ENCODE measurements around the gene EAF1.

Gene EAF1

DNA sequence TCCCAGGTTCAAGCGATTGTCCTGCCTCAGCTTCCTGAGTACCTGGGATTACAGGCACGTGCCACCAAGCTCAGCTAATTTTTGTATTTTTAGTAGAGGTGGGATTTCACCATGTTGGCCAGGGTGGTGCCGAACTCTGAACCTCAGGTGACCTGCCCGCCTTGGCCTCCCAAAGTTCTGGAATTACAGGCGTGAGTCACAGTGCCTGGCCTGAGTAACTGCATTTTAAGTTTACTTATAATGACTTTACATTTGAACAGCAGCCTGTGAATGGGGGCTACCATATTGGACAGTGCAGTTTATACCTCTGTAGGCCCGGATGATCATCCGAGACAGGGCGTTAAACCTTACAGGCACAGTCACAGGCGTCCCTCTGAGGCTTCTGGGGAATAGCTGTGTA lies 24.8 kb downstream of the EAF1 start:
- POLR2A ChIA-PET: no interaction called here
- no peaks in the 10 kb centered on the region for H3K4me1 ChIP-seq (ENCODE audit: control insufficient read depth, insufficient read depth, low read length)
- no peak overlapping the region for H3K4me3 ChIP-seq (ENCODE audit: low read depth, low read length)
- H3K27ac ChIP-seq (ENCODE audit: extremely low read depth, low read depth, low read length): no peak overlapping the region
- CTCF ChIA-PET: no interaction called here
- H3K36me3 ChIP-seq (ENCODE audit: control insufficient read depth in 2 of 2, insufficient read depth in 1 of 2, low read length in 2 of 2): no peaks in the 10 kb centered on the region
- TF ChIP-seq, protein P1, sequence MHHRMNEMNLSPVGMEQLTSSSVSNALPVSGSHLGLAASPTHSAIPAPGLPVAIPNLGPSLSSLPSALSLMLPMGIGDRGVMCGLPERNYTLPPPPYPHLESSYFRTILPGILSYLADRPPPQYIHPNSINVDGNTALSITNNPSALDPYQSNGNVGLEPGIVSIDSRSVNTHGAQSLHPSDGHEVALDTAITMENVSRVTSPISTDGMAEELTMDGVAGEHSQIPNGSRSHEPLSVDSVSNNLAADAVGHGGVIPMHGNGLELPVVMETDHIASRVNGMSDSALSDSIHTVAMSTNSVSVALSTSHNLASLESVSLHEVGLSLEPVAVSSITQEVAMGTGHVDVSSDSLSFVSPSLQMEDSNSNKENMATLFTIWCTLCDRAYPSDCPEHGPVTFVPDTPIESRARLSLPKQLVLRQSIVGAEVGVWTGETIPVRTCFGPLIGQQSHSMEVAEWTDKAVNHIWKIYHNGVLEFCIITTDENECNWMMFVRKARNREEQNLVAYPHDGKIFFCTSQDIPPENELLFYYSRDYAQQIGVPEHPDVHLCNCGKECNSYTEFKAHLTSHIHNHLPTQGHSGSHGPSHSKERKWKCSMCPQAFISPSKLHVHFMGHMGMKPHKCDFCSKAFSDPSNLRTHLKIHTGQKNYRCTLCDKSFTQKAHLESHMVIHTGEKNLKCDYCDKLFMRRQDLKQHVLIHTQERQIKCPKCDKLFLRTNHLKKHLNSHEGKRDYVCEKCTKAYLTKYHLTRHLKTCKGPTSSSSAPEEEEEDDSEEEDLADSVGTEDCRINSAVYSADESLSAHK (tag by site-specific recombination; IDR thresholded peaks at IDR 0.05): no peak
- TF ChIP-seq ZNF157 (tag by site-specific recombination; IDR thresholded peaks at IDR 0.05) (no peak), ZBTB48 (tag by site-specific recombination; IDR thresholded peaks at IDR 0.05) (no peak), ZNF830 (tag by site-specific recombination; IDR thresholded peaks at IDR 0.05; ENCODE audit: low read depth) (no peak), ZNF704 (tag by site-specific recombination; IDR thresholded peaks at IDR 0.05) (no peak), KLF16 (tag by site-specific recombination; IDR thresholded peaks at IDR 0.05) (no peak), ZNF701 (tag by site-specific recombination; IDR thresholded peaks at IDR 0.05) (no peak), YY2 (tag by site-specific recombination; IDR thresholded peaks at IDR 0.05) (no peak), ZNF785 (tag by site-specific recombination; IDR thresholded peaks at IDR 0.05) (no peak), ZIC2 (tag by site-specific recombination; IDR thresholded peaks at IDR 0.05) (no peak)
- TF ChIP-seq, protein P2, sequence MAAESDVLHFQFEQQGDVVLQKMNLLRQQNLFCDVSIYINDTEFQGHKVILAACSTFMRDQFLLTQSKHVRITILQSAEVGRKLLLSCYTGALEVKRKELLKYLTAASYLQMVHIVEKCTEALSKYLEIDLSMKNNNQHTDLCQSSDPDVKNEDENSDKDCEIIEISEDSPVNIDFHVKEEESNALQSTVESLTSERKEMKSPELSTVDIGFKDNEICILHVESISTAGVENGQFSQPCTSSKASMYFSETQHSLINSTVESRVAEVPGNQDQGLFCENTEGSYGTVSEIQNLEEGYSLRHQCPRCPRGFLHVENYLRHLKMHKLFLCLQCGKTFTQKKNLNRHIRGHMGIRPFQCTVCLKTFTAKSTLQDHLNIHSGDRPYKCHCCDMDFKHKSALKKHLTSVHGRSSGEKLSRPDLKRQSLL (tag by site-specific recombination; IDR thresholded peaks at IDR 0.05): no peak
- TF ChIP-seq, protein P3, sequence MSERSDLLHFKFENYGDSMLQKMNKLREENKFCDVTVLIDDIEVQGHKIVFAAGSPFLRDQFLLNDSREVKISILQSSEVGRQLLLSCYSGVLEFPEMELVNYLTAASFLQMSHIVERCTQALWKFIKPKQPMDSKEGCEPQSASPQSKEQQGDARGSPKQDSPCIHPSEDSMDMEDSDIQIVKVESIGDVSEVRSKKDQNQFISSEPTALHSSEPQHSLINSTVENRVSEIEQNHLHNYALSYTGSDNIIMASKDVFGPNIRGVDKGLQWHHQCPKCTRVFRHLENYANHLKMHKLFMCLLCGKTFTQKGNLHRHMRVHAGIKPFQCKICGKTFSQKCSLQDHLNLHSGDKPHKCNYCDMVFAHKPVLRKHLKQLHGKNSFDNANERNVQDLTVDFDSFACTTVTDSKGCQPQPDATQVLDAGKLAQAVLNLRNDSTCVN (tag by site-specific recombination; optimal IDR thresholded peaks at IDR 0.05): no peak
- H3K9me3 ChIP-seq (ENCODE audit: control insufficient read depth, insufficient read depth, low read depth, low read length): no peaks in the 10 kb centered on the region

GRCh38 chr3:15452961-15453360 lies 25.6 kb downstream of the EAF1 start:
- H3K9me3 ChIP-seq (ENCODE audit: control insufficient read depth, insufficient read depth, low read depth, low read length): no peaks in the 10 kb centered on the region
- ChIA-PET POLR2A (no interaction called here), CTCF (no interaction called here)
- H3K27ac ChIP-seq (ENCODE audit: extremely low read depth, low read depth, low read length): no peak overlapping the region
- H3K36me3 ChIP-seq (ENCODE audit: control insufficient read depth in 2 of 2, insufficient read depth in 1 of 2, low read length in 2 of 2): no peaks in the 10 kb centered on the region
- no peak overlapping the region for H3K4me3 ChIP-seq (ENCODE audit: low read depth, low read length)
- no peaks in the 10 kb centered on the region for H3K4me1 ChIP-seq (ENCODE audit: control insufficient read depth, insufficient read depth, low read length)
- TF ChIP-seq, protein P4, sequence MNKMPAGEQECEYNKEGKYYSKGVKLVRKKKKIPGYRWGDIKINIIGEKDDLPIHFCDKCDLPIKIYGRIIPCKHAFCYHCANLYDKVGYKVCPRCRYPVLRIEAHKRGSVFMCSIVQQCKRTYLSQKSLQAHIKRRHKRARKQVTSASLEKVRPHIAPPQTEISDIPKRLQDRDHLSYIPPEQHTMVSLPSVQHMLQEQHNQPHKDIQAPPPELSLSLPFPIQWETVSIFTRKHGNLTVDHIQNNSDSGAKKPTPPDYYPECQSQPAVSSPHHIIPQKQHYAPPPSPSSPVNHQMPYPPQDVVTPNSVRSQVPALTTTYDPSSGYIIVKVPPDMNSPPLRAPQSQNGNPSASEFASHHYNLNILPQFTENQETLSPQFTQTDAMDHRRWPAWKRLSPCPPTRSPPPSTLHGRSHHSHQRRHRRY (tag by site-specific recombination; IDR thresholded peaks at IDR 0.05): no peak
- TF ChIP-seq REST (tag by site-specific recombination; IDR thresholded peaks at IDR 0.05) (no peak), ZNF830 (tag by site-specific recombination; IDR thresholded peaks at IDR 0.05; ENCODE audit: low read depth) (no peak), ZNF391 (tag by site-specific recombination; IDR thresholded peaks at IDR 0.05; ENCODE audit: borderline replicate concordance, low read depth) (no peak), ZNF580 (tag by site-specific recombination; IDR thresholded peaks at IDR 0.05) (no peak), ZXDB (tag by site-specific recombination; IDR thresholded peaks at IDR 0.05) (no peak), HOXA7 (CRISPR knock-in tag; IDR thresholded peaks at IDR 0.05; ENCODE audit: borderline replicate concordance) (no peak), ZNF266 (tag by site-specific recombination; IDR thresholded peaks at IDR 0.05; ENCODE audit: low read depth) (no peak), ZNF335 (tag by site-specific recombination; conservative IDR thresholded peaks at IDR 0.05) (no peak), ZNF561 (tag by site-specific recombination; IDR thresholded peaks at IDR 0.05; ENCODE audit: borderline replicate concordance) (no peak), ZNF121 (tag by site-specific recombination; IDR thresholded peaks at IDR 0.05) (no peak)
- TF ChIP-seq, protein P5, sequence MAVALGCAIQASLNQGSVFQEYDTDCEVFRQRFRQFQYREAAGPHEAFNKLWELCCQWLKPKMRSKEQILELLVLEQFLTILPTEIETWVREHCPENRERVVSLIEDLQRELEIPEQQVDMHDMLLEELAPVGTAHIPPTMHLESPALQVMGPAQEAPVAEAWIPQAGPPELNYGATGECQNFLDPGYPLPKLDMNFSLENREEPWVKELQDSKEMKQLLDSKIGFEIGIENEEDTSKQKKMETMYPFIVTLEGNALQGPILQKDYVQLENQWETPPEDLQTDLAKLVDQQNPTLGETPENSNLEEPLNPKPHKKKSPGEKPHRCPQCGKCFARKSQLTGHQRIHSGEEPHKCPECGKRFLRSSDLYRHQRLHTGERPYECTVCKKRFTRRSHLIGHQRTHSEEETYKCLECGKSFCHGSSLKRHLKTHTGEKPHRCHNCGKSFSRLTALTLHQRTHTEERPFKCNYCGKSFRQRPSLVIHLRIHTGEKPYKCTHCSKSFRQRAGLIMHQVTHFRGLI (tag by site-specific recombination; IDR thresholded peaks at IDR 0.05): no peak
